GM23338 (cell line): ENCODE measurements around the gene MED13L. TPM values are rescaled to one million over a fixed set of nuclear protein-coding genes. Genes with fewer than 3 reads are reported as not detected.

Experiments used
- ATAC-seq: fragments of 200-7000 bp; cut with Tn5 transposase; 3 replicates; pipeline ENCODE4 v1.9.1; 2020
- DNase-seq: peaks from one replicate; pipeline ENCODE4 v3.0.0-alpha.2; 2015; ENCODE audit warnings: low spot score
- H2AFZ ChIP-seq: fragments of 200-600 bp; sonication (generic); 2 replicates; pipeline ENCODE4 v1.8.0; 2016; ENCODE audit warnings: antibody characterized with exemption, mild to moderate bottlenecking, moderate library complexity
- H3F3A ChIP-seq: fragments of 200-600 bp; sonication (generic); replicated peaks from 2 replicates; pipeline ENCODE4 v1.8.0; 2017; ENCODE audit warnings: antibody characterized with exemption, mixed run types, low read depth
- H3K27ac ChIP-seq: fragments of 200-600 bp; sonication (generic); 2 replicates; pipeline ENCODE4 v1.6.1; 2016; ENCODE audit warnings: low read depth
- H3K27me3 ChIP-seq: fragments of 200-600 bp; sonication (generic); 2 replicates; pipeline ENCODE4 v1.8.0; 2016; ENCODE audit warnings: mild to moderate bottlenecking, mixed run types, moderate library complexity; ENCODE audit not compliant: insufficient read depth
- H3K36me3 ChIP-seq: fragments of 200-600 bp; sonication (generic); 2 replicates; pipeline ENCODE4 v1.8.0; 2016; ENCODE audit warnings: mild to moderate bottlenecking; ENCODE audit not compliant: insufficient read depth
- H3K4me1 ChIP-seq: fragments of 200-600 bp; sonication (generic); 2 replicates; pipeline ENCODE4 v1.8.0; 2016; ENCODE audit warnings: mild to moderate bottlenecking, moderate library complexity; ENCODE audit not compliant: insufficient read depth
- H3K4me2 ChIP-seq: fragments of 200-600 bp; sonication (generic); 2 replicates; pipeline ENCODE4 v1.7.1; 2017; ENCODE audit warnings: mixed run types
- H3K4me3 ChIP-seq: fragments of 200-600 bp; sonication (generic); 2 replicates; pipeline ENCODE4 v1.6.1; 2016; ENCODE audit warnings: mixed run types
- H3K79me2 ChIP-seq: fragments of 200-600 bp; sonication (generic); replicated peaks from 2 replicates; pipeline ENCODE4 v1.8.0; 2017; ENCODE audit warnings: mild to moderate bottlenecking; ENCODE audit not compliant: insufficient read depth
- H3K9me2 ChIP-seq: fragments of 200-600 bp; sonication (generic); 2 replicates; pipeline ENCODE4 v1.8.0; 2017; ENCODE audit not compliant: insufficient read depth
- H4K20me1 ChIP-seq: fragments of 200-600 bp; sonication (generic); replicated peaks from 2 replicates; pipeline ENCODE4 v1.8.0; 2017; ENCODE audit warnings: mild to moderate bottlenecking; ENCODE audit not compliant: insufficient read depth
- H3K27ac Mint-ChIP-seq: 2 replicates; pipeline ENCODE4 v1.8.0; 2020; ENCODE audit warnings: inconsistent platforms, mild to moderate bottlenecking, moderate library complexity, mixed read lengths
- H3K27me3 Mint-ChIP-seq: 3 replicates; pipeline ENCODE4 v1.8.0; 2022; ENCODE audit warnings: low read depth, mild to moderate bottlenecking, moderate library complexity, mixed read lengths, inconsistent platforms; ENCODE audit not compliant: insufficient read depth, poor library complexity
- H3K36me3 Mint-ChIP-seq: 3 replicates; pipeline ENCODE4 v1.8.0; 2021; ENCODE audit warnings: low read depth, mild to moderate bottlenecking, inconsistent platforms, moderate library complexity, mixed read lengths
- H3K4me1 Mint-ChIP-seq: 3 replicates; pipeline ENCODE4 v1.8.0; 2020; ENCODE audit warnings: mild to moderate bottlenecking, inconsistent platforms, mixed read lengths
- H3K4me3 Mint-ChIP-seq: 3 replicates; pipeline ENCODE4 v1.8.0; 2021; ENCODE audit warnings: moderate library complexity, mild to moderate bottlenecking, inconsistent platforms, mixed read lengths
- H3K9me3 Mint-ChIP-seq: 3 replicates; pipeline ENCODE4 v1.8.0; 2020; ENCODE audit warnings: moderate library complexity, mild to moderate bottlenecking, inconsistent platforms, mixed read lengths
- CREB1 ChIP-seq: fragments of 250-450 bp; sonication (Bioruptor Pico); IDR thresholded peaks from 2 replicates; pipeline ENCODE4 v1.5.0; 2020; ENCODE audit warnings: low read depth, mild to moderate bottlenecking, moderate library complexity
- ETS1 ChIP-seq: IDR thresholded peaks from 2 replicates; pipeline ENCODE4 v1.6.1; 2016; ENCODE audit warnings: antibody characterized with exemption
- EZH2 ChIP-seq: fragments of 200-600 bp; sonication (generic); IDR thresholded peaks from one replicate; pipeline ENCODE4 v1.8.0; 2017; ENCODE audit warnings: antibody characterized with exemption, mild to moderate bottlenecking, low read depth; ENCODE audit not compliant: unreplicated experiment
- JUNB ChIP-seq: IDR thresholded peaks from one replicate; pipeline ENCODE4 v1.6.1; 2016; ENCODE audit warnings: antibody characterized with exemption; ENCODE audit not compliant: unreplicated experiment
- NANOG ChIP-seq: IDR thresholded peaks from 2 replicates; pipeline ENCODE4 v1.6.1; 2016; ENCODE audit warnings: antibody characterized with exemption, borderline replicate concordance
- POLR2AphosphoS5 ChIP-seq: IDR thresholded peaks from 2 replicates; pipeline ENCODE4 v1.6.1; 2016; ENCODE audit warnings: antibody characterized with exemption, low read depth
- REST ChIP-seq: IDR thresholded peaks from one replicate; pipeline ENCODE4 v1.6.1; 2018; ENCODE audit warnings: antibody characterized with exemption; ENCODE audit not compliant: unreplicated experiment
- STAT1 ChIP-seq: IDR thresholded peaks from one replicate; pipeline ENCODE4 v1.6.1; 2016; ENCODE audit warnings: antibody characterized with exemption; ENCODE audit not compliant: unreplicated experiment
- ZNF114 ChIP-seq: fragments of 250-450 bp; sonication (Bioruptor Pico); IDR thresholded peaks from 2 replicates; pipeline ENCODE4 v1.5.0; 2020; ENCODE audit warnings: mild to moderate bottlenecking, moderate library complexity
- polyA plus RNA-seq: library from polyadenylated mRNA; unstranded; fragments of >200 nt; fragmentation: Nextera tagmentation; extraction: Ambion mirVana; gene quantifications from 2 replicates; pipeline ENCODE4 v1.2.1, GENCODE V29; 2016
- total RNA-seq: library from RNA; depleted of rRNA; stranded (reverse); fragments of >200 nt; shearing (Covaris generic); gene quantifications from 2 replicates; pipeline ENCODE4 v1.2.3, GENCODE V29; 2014
- TF ChIP-seq, protein P1 (sequence below), 2 experiments: fragments of 200-600 bp in 1 of 2; sonication (generic) in 1 of 2; conservative IDR thresholded peaks; 2 replicates each; pipeline versions ENCODE4 v1.5.1 to v1.6.1; 2016 to 2017; ENCODE audit warnings: antibody characterized with exemption in 2 of 2, low read depth in 2 of 2, mild to moderate bottlenecking in 2 of 2, moderate library complexity in 1 of 2
- TF ChIP-seq, protein P2 (sequence below): fragments of 250-450 bp; sonication (Bioruptor Pico); IDR thresholded peaks from 2 replicates; pipeline ENCODE4 v1.5.0; 2020; ENCODE audit warnings: mild to moderate bottlenecking, moderate library complexity

MED13L gene
- total and polyA plus RNA-seq, 2 experiments from 2014 or later = 20.9 to 73.6 TPM

GRCh38 chr12:116248433-116248832, 29.1 kb downstream of the MED13L start (continued):
- TF ChIP-seq REST (no peak), CREB1 (CRISPR knock-in tag) (no peak), JUNB (no peak), NANOG (no peak), ETS1 (no peak), POLR2AphosphoS5 (no peak)

- no peaks in the 10 kb centered on the region for H3K9me2 ChIP-seq
- no peaks in the 10 kb centered on the region for H3K36me3 ChIP-seq
- Mint-ChIP-seq H3K4me3 (no peak overlapping the region), H3K9me3 (peaks cover 25% of the 10 kb centered on the region), H3K27ac (no peak overlapping the region), H3K36me3 (peaks cover 24% of the 10 kb centered on the region), H3K4me1 (peaks cover 61% of the 10 kb centered on the region), H3K27me3 (no peaks in the 10 kb centered on the region)
- no peak for DNase-seq
- no peaks in the 10 kb centered on the region for H3K27me3 ChIP-seq
- H4K20me1 ChIP-seq = peaks cover 30% of the 10 kb centered on the region
- H3K79me2 ChIP-seq = peaks cover 97% of the 10 kb centered on the region
- H2AFZ ChIP-seq = no peak overlapping the region
- H3K4me2 ChIP-seq = no peak overlapping the region
- H3F3A ChIP-seq = no peaks in the 10 kb centered on the region
- H3K27ac ChIP-seq = no peak overlapping the region
- H3K4me3 ChIP-seq = no peak overlapping the region
- ATAC-seq = no peak
- H3K4me1 ChIP-seq = peaks cover 53% of the 10 kb centered on the region
- no peak for TF ChIP-seq EZH2
- no peak for TF ChIP-seq STAT1
- TF ChIP-seq ETS1 = no peak
- no peak for TF ChIP-seq NANOG
- no peak for TF ChIP-seq CREB1 (CRISPR knock-in tag)
- no peak for TF ChIP-seq JUNB
- no peak for TF ChIP-seq POLR2AphosphoS5
- TF ChIP-seq ZNF114 (CRISPR knock-in tag) = no peak
- TF ChIP-seq, protein P1, sequence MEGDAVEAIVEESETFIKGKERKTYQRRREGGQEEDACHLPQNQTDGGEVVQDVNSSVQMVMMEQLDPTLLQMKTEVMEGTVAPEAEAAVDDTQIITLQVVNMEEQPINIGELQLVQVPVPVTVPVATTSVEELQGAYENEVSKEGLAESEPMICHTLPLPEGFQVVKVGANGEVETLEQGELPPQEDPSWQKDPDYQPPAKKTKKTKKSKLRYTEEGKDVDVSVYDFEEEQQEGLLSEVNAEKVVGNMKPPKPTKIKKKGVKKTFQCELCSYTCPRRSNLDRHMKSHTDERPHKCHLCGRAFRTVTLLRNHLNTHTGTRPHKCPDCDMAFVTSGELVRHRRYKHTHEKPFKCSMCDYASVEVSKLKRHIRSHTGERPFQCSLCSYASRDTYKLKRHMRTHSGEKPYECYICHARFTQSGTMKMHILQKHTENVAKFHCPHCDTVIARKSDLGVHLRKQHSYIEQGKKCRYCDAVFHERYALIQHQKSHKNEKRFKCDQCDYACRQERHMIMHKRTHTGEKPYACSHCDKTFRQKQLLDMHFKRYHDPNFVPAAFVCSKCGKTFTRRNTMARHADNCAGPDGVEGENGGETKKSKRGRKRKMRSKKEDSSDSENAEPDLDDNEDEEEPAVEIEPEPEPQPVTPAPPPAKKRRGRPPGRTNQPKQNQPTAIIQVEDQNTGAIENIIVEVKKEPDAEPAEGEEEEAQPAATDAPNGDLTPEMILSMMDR (conservative IDR thresholded peaks at IDR 0.05; ENCODE audit: low read depth in 2 of 2) = no peak
- TF ChIP-seq, protein P2, sequence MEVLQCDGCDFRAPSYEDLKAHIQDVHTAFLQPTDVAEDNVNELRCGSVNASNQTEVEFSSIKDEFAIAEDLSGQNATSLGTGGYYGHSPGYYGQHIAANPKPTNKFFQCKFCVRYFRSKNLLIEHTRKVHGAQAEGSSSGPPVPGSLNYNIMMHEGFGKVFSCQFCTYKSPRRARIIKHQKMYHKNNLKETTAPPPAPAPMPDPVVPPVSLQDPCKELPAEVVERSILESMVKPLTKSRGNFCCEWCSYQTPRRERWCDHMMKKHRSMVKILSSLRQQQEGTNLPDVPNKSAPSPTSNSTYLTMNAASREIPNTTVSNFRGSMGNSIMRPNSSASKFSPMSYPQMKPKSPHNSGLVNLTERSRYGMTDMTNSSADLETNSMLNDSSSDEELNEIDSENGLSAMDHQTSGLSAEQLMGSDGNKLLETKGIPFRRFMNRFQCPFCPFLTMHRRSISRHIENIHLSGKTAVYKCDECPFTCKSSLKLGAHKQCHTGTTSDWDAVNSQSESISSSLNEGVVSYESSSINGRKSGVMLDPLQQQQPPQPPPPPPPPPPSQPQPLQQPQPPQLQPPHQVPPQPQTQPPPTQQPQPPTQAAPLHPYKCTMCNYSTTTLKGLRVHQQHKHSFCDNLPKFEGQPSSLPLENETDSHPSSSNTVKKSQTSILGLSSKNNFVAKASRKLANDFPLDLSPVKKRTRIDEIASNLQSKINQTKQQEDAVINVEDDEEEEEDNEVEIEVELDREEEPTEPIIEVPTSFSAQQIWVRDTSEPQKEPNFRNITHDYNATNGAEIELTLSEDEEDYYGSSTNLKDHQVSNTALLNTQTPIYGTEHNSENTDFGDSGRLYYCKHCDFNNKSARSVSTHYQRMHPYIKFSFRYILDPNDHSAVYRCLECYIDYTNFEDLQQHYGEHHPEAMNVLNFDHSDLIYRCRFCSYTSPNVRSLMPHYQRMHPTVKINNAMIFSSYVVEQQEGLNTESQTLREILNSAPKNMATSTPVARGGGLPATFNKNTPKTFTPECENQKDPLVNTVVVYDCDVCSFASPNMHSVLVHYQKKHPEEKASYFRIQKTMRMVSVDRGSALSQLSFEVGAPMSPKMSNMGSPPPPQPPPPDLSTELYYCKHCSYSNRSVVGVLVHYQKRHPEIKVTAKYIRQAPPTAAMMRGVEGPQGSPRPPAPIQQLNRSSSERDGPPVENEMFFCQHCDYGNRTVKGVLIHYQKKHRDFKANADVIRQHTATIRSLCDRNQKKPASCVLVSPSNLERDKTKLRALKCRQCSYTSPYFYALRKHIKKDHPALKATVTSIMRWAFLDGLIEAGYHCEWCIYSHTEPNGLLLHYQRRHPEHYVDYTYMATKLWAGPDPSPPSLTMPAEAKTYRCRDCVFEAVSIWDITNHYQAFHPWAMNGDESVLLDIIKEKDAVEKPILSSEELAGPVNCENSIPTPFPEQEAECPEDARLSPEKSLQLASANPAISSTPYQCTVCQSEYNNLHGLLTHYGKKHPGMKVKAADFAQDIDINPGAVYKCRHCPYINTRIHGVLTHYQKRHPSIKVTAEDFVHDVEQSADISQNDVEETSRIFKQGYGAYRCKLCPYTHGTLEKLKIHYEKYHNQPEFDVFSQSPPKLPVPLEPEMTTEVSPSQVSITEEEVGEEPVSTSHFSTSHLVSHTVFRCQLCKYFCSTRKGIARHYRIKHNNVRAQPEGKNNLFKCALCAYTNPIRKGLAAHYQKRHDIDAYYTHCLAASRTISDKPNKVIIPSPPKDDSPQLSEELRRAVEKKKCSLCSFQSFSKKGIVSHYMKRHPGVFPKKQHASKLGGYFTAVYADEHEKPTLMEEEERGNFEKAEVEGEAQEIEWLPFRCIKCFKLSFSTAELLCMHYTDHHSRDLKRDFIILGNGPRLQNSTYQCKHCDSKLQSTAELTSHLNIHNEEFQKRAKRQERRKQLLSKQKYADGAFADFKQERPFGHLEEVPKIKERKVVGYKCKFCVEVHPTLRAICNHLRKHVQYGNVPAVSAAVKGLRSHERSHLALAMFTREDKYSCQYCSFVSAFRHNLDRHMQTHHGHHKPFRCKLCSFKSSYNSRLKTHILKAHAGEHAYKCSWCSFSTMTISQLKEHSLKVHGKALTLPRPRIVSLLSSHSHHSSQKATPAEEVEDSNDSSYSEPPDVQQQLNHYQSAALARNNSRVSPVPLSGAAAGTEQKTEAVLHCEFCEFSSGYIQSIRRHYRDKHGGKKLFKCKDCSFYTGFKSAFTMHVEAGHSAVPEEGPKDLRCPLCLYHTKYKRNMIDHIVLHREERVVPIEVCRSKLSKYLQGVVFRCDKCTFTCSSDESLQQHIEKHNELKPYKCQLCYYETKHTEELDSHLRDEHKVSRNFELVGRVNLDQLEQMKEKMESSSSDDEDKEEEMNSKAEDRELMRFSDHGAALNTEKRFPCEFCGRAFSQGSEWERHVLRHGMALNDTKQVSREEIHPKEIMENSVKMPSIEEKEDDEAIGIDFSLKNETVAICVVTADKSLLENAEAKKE (CRISPR knock-in tag) = no peak
These were observed 30.1 kb downstream of the MED13L start for GRCh38 chr12:116247377-116247776.
